ENCODE measurements around the gene TM9SF3.

The TM9SF3 gene

GRCh38 chr10:96573036-96573435 lies 13.8 kb downstream of the TM9SF3 start:
- Histone ChIP-seq H3K9me3 (no peaks in the 10 kb centered on the region), H3K27me3 (no peaks in the 10 kb centered on the region), H3K36me3 (peaks cover 8% of the 10 kb centered on the region), H3K4me1 (ENCODE audit: control insufficient read depth in 1 of 2, insufficient read depth in 1 of 2, low read depth in 1 of 2, low read length in 1 of 2) (no peaks in the 10 kb centered on the region), H3K4me3 (ENCODE audit: low read depth in 1 of 2, low read length in 1 of 2) (no peak overlapping the region), H3K27ac (no peak overlapping the region)
- TF ChIP-seq CTCF (IDR thresholded peaks at IDR 0.05) = no peak

DNA sequence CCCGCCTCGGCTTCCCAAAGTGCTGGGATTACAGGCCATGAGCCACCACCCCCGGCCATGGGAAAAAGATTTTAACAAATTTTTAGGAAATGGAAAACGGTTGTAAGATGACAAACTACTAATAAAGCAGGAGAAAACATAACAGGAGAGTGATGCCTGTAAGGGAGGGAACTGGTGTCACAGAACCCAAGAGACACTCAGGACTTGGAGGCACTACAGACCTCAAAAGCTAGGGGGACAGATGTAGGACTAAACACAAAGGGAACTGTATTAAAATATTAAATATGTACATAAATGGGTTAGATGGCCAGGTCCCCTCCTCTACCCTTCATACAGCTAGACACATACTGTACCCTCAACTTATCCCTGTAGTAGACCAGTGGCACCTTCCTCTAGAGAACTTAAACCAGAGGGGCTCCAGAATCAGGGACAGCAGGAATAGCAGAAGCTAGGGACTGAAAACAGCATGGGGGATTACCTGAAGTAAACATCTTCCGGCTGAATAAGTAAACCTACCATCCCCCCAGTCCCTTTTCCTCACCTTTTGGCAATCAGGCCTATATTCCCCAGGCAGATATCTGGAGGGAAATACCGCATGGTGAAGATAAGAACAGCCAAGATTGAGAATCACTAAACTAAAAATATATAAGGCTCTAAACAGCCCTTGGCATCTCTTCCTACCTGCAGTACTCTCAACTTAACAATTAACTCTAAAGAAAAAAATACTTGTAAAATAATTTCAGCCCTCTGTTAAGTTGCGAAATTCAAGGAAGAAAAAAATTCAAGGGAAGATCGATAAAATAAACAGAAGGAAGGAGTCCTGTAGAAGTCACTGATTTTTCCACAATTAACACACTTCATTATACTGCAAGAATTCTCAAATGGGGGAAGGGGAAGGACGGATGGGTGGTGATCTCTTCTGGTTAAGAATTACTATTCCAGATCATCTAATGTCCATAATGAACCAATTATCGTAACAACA lies 15.5 kb downstream of the TM9SF3 start:
- H3K9me3 ChIP-seq = no peaks in the 10 kb centered on the region
- no peak overlapping the region for H3K4me3 ChIP-seq (ENCODE audit: low read depth in 1 of 2, low read length in 1 of 2)
- H3K27me3 ChIP-seq = no peaks in the 10 kb centered on the region
- TF ChIP-seq CTCF (IDR thresholded peaks at IDR 0.05) = no peak
- no peaks in the 10 kb centered on the region for H3K4me1 ChIP-seq (ENCODE audit: control insufficient read depth in 1 of 2, insufficient read depth in 1 of 2, low read depth in 1 of 2, low read length in 1 of 2)
- no peak overlapping the region for H3K27ac ChIP-seq
- peaks cover 14% of the 10 kb centered on the region for H3K36me3 ChIP-seq

GRCh38 chr10:96570511-96570910 lies 16.3 kb downstream of the TM9SF3 start:
- Histone ChIP-seq H3K36me3 (peaks cover 7% of the 10 kb centered on the region), H3K4me3 (ENCODE audit: low read depth in 1 of 2, low read length in 1 of 2) (no peak overlapping the region), H3K27me3 (no peaks in the 10 kb centered on the region), H3K4me1 (ENCODE audit: control insufficient read depth in 1 of 2, insufficient read depth in 1 of 2, low read depth in 1 of 2, low read length in 1 of 2) (no peaks in the 10 kb centered on the region), H3K27ac (no peak overlapping the region), H3K9me3 (no peaks in the 10 kb centered on the region)
- no peak for TF ChIP-seq CTCF (IDR thresholded peaks at IDR 0.05)

DNA sequence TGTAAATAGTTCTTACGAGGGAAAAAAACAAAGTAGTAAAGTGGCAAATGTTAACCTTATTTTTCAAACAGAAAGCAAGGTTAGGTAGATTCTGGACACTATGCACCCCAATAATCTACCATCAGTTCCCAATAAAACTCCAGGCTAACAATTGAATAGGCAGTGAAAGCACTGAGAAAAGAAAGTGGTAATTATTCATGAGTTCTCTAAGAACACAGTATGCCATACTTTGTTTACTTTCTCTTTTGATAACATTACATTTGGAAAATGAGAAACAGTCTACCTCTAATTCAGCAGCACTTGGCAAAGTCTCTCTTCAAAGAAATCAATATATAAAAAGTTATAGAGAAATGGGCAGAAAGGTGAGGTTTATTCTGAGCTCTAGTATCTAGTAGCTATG lies 18.4 kb downstream of the TM9SF3 start:
- Histone ChIP-seq H3K27me3 (no peaks in the 10 kb centered on the region), H3K4me1 (ENCODE audit: control insufficient read depth in 1 of 2, insufficient read depth in 1 of 2, low read depth in 1 of 2, low read length in 1 of 2) (no peaks in the 10 kb centered on the region), H3K27ac (no peak overlapping the region), H3K4me3 (ENCODE audit: low read depth in 1 of 2, low read length in 1 of 2) (no peak overlapping the region), H3K36me3 (peaks cover 7% of the 10 kb centered on the region), H3K9me3 (no peaks in the 10 kb centered on the region)
- TF ChIP-seq CTCF (IDR thresholded peaks at IDR 0.05) = no peak

DNA sequence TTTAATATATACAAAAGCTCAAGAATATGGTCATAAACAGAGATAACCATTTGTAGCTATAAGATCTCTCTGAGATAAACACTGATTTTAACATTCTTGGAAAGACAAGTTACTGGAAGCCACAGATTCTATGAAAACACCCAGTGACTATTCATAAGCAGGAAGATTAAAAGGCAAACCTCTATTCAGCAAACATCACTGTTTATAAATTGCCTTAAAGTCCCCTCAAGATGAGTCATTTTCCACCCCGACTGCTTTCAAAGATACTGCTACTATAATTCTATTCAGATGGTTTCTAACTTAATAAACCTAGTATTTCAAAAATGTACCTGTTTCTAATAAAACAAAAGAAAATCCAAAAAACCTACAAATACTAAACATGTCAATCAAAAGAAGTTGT lies 21.0 kb downstream of the TM9SF3 start:
- no peak overlapping the region for H3K4me3 ChIP-seq (ENCODE audit: low read depth in 1 of 2, low read length in 1 of 2)
- peaks cover 15% of the 10 kb centered on the region for H3K36me3 ChIP-seq
- TF ChIP-seq CTCF (IDR thresholded peaks at IDR 0.05) = no peak
- H3K9me3 ChIP-seq = no peaks in the 10 kb centered on the region
- H3K27ac ChIP-seq = no peak overlapping the region
- H3K4me1 ChIP-seq (ENCODE audit: control insufficient read depth in 1 of 2, insufficient read depth in 1 of 2, low read depth in 1 of 2, low read length in 1 of 2) = no peaks in the 10 kb centered on the region
- no peaks in the 10 kb centered on the region for H3K27me3 ChIP-seq
